Measurements from ENCODE around the gene CDK9. TPM values are rescaled to one million over a fixed set of nuclear protein-coding genes. Genes with fewer than 3 reads are reported as not detected.

CDK9 gene
- total RNA-seq, 2 donors from 2014 or later = 58.3 to 64.2 TPM

DNA sequence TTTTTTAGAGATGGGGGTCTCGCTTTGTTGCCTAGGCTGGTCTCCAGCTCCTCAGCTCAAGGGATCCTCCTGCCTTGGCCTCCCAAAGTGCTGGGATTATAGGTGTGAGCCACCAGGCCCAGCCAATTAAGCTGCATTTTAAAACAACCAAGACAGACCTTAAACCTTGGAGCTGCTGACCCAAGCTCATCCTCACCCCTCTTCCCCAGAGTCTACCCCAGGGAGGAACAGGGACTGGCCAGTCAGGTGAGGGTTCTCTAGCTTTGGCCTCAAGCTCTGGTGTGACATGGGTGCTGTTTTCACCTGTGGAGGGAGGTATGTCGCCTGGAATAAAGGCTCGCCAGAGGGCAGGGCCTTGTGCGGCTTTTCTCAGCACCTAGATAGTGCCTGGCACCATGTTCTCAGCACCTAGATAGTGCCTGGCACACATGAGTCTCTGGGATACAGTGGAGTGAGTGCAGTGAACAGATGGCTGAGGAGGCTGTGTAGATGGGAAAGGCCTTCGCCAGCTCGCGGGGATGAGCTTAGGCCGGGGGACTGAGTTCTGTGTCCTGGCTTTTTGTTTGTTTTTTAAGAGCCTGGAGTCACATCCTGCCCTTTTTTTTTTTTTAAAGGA lies 7.4 kb downstream of the CDK9 start:
- intact Hi-C loops (cut with DNase I) = no loop called here
- ATAC-seq = no peak
- no peak for DNase-seq

- intact Hi-C loops (cut with DNase I) = no loop called here
- ATAC-seq (no peak), DNase-seq (no peak)
These were observed 8.4 kb downstream of the CDK9 start for GRCh38 chr9:127794001-127794791.

GRCh38 chr9:127796225-127796813 lies 10.5 kb downstream of the CDK9 start:
- DNase-seq (peak; percentile 68), ATAC-seq (peak; percentile 67 to 82)
- intact Hi-C loops (cut with DNase I) = no loop called here

DNA sequence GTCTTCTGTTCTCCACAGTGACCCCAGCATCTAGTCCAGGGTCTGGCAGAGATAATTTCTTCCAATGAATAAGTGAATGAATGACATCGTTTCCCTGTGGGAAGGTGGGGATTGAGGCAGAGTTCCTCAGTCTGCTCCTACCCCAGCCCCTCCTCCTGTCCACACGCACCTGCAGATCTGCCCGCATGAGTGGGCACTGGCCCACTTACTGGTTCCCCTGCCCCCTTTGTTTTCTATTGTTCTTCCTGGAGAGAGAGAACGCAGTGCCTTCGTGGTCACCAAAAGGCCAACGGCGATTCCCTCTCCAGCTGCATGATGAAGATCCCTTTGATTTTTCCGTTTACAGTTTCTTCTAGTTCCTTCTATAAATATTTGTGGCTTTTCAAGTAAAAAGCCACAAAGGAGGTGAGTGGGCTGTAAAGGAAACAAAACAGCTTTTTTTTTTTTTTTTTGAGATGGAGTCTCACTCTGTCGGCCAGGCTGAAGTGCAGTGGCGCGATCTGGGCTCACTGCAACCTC lies 11.1 kb downstream of the CDK9 start:
- intact Hi-C loops (cut with DNase I) = no loop called here
- DNase-seq (no peak), ATAC-seq (no peak)

DNA sequence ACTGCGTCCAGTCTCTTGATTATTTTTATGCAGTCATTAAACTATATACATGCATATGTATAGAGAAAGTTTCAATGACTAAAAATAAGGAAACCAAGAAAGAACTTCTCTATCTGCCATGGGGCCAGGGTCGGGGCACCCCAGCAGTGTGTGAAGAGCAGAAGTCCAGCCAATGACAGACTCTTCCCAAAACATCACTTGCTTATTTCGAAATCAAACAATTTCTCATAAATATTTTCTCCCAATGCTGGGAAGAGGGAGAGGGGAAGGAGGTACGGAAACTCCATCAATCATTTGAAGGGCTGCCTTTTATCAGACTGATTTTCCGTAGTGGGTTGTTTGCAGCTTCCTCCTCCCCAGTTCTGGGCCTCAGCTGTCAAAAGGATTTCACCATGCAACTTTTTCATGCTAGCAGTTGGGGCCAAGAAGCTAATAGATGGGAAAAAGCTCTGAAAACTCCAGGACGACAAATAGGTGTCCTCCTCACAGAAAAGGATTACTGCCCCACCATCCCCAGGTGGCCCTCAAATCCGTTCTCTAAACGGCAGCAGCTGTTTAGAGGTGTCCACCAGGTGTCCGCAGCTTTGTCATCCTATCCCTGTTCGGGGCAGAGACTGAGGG lies 16.2 kb downstream of the CDK9 start:
- peak in 1 of 2 donors; percentile 3 for ATAC-seq
- intact Hi-C loops (cut with DNase I) = loop anchor here (5.0 to 10.0 kb wide), 2 partner anchors 65 to 73 kb away; partner anchors contain the start of gene AK1 (in 1 of the 2)
- DNase-seq = no peak

- DNase-seq = peak; percentile 94
- ATAC-seq = peak; percentile 93 to 94
- intact Hi-C loops (cut with DNase I) = loop anchor here (5.0 to 10.0 kb wide), 2 partner anchors 64 to 72 kb away; partner anchors contain the start of gene AK1 (in 1 of the 2)
These were observed 17.0 kb downstream of the CDK9 start, which contains the start of gene FPGS for GRCh38 chr9:127802576-127803443. Gene FPGS, plus strand, starts transcription at chr9:127802882. Its CDS starts 43 bp downstream, at chr9:127802925.

DNA sequence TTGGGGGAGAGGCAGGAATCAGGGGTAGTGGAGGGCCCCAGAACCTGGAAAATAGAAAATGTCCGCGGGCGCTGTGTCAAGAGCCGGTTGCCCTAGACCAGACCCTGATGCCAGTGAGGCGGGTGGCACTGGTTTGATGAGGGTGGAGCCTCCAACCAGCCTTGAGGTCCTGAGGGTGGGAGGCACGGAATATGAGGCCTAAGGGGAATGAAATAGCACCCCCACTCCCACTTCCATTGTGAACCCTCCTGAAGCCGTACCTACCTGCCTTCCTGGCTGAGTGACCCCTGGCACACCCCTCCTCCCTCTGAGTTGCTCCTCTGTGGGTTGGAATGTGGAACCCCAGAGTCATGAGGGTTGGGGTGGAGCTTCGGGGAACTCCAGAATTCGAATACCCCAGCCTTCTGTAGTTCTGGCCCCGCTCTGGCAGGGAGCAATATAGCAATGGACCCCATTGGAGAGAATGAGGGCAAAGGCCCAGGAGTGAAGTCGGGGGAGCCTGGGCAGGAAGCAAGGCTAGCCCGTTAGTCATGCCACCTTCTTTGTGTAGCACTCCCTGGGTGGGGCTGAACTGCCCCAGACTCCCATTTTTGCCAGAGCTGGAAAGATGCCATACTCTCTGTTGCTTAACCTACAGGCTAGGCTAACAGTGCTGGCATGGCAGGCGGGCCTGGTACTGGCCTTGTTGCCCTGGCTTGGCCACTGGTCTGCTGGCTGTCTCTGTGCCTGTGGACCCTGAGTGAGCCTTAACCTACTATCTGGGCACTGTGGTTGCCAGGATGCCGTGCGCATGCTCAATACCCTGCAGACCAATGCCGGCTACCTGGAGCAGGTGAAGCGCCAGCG lies 17.9 kb downstream of the CDK9 start:
- peak; percentile 8 to 14 for ATAC-seq
- intact Hi-C loops (cut with DNase I) = loop anchor here (5.0 to 10.0 kb wide), 2 partner anchors 64 to 71 kb away; partner anchors contain the start of gene AK1 (in 1 of the 2)

GRCh38 chr9:127805620-127806019 lies 19.8 kb downstream of the CDK9 start:
- DNase-seq (no peak), ATAC-seq (no peak)
- intact Hi-C loops (cut with DNase I) = loop anchor here in 1 of 2 donors (10.0 kb wide), 1 partner anchor 69 kb away; the partner anchor contains the start of gene AK1

More for the DNA sequence above, 17.9 kb downstream of the CDK9 start:
- no peak for DNase-seq

- intact Hi-C loops (cut with DNase I) = loop anchor here in 1 of 2 donors (10.0 kb wide), 1 partner anchor 68 kb away; the partner anchor contains the start of gene AK1
- ATAC-seq (no peak), DNase-seq (no peak)
These were observed 21.0 kb downstream of the CDK9 start for GRCh38 chr9:127806871-127807270.

DNA sequence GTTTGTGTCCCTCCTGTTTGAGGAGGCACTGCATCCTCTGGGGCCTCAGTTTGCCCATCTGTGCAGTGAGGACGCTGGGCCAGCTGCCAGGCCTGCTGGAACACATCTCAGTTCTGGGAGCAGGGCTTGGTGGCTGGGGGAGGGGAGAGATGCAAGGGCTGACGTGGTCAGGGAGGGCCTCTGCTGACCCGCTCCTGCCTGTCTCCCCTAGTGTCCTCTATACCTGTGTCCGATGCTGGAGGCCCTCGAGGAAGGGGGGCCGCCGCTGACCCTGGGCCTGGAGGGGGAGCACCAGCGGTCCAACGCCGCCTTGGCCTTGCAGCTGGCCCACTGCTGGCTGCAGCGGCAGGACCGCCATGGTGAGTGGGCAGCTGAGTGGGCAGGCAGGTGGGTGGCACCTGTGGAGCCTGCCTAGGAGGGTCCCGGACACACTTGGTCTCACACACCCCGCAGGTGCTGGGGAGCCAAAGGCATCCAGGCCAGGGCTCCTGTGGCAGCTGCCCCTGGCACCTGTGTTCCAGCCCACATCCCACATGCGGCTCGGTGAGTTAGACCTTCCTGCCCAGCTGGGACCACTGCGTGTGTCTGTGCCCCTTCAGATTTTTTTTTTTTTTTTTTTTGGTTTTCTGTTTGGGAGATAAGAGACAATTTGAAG lies 22.6 kb downstream of the CDK9 start:
- intact Hi-C loops (cut with DNase I) = loop anchor here in 1 of 2 donors (10.0 kb wide), 1 partner anchor 66 kb away; the partner anchor contains the start of gene AK1
- DNase-seq (peak; percentile 48), ATAC-seq (no peak)

GRCh38 chr9:127809002-127809539 lies 23.2 kb downstream of the CDK9 start:
- intact Hi-C loops (cut with DNase I) = loop anchor here in 1 of 2 donors (10.0 kb wide), 1 partner anchor 66 kb away; the partner anchor contains the start of gene AK1
- ATAC-seq = peak; percentile 18 to 29

DNA sequence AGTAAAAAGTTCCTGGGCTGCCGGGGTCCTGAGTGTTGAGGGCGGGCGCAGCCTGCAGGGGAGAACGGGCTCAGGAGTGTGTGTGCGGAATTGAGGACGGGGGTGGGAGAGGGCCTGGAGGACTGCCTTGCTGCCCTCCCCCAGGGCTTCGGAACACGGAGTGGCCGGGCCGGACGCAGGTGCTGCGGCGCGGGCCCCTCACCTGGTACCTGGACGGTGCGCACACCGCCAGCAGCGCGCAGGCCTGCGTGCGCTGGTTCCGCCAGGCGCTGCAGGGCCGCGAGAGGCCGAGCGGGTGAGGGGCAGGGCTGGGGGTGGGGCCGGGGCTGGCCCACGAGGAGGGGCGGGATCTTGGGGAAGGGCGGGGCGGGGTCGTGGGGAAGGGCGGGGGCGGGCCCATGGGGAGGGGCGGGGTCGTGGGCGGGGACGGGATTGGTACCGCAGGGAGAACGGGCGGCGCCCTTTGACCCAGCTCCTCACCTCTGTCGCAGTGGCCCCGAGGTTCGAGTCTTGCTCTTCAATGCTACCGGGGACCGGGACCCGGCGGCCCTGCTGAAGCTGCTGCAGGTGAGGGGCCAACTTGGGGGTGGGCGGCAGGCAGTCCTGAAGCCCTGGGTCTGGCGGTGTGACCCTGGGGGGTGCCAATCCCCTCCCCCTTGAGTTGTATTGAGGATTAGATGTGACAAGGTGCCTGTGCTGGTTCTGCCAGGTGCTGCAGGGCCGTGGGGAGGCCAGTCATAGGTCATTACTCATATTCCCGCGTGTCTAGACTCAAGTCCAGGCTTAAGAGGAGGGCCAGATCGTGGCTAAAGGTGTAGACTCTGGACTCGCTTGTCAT lies 23.9 kb downstream of the CDK9 start:
- ATAC-seq = peak; percentile 53 to 68
- intact Hi-C loops (cut with DNase I) = loop anchor here in 1 of 2 donors (10.0 kb wide), 1 partner anchor 65 kb away; the partner anchor contains the start of gene AK1
- peak; percentile 66 for DNase-seq

More at GRCh38 chr9:127809002-127809539, 23.2 kb downstream of the CDK9 start:
- DNase-seq = no peak

GRCh38 chr9:127810378-127811187 lies 24.7 kb downstream of the CDK9 start:
- DNase-seq (no peak), ATAC-seq (no peak)
- intact Hi-C loops (cut with DNase I) = no loop called here

GRCh38 chr9:127812011-127812410 lies 26.2 kb downstream of the CDK9 start:
- DNase-seq (no peak), ATAC-seq (no peak)
- intact Hi-C loops (cut with DNase I) = no loop called here
